ENCODE data around the gene CPNE7. TPM values are rescaled to one million over a fixed set of nuclear protein-coding genes. Genes with fewer than 3 reads are reported as not detected.

Gene CPNE7
- total and polyA plus RNA-seq, 2 of the 4 experiments (the other 2 are of a cell fraction), result 5.4 to 17.4 TPM

GRCh38 chr16:89531821-89532526, 43.6 kb upstream of the CPNE7 start:
- H3K4me1 ChIP-seq (ENCODE audit: control insufficient read depth, insufficient read depth, low read length), result no peaks in the 10 kb centered on the region
- H4K20me1 ChIP-seq (ENCODE audit: insufficient read depth, low read length), result peaks cover 19% of the 10 kb centered on the region
- peaks cover 75% of the 10 kb centered on the region for H3K36me3 ChIP-seq (ENCODE audit: control insufficient read depth, insufficient read depth, low read length)
- no peak overlapping the region for H2BK15ac ChIP-seq (ENCODE audit: low read depth, low read length)
- H2AK5ac ChIP-seq (ENCODE audit: low read depth, low read length), result no peak overlapping the region
- DNase-seq (no peak), ATAC-seq (ENCODE audit: low read depth) (no peak)
- no peaks in the 10 kb centered on the region for H3K9me3 ChIP-seq (ENCODE audit: control insufficient read depth, insufficient read depth, low read length)
- TF ChIP-seq MAFK (IDR thresholded peaks at IDR 0.05; ENCODE audit: low read depth, low read length), result no peak
- TF ChIP-seq USF2 (IDR thresholded peaks at IDR 0.05; ENCODE audit: low read depth, low read length), result no peak
- no peak for TF ChIP-seq RCOR1 (IDR thresholded peaks at IDR 0.05; ENCODE audit: insufficient replicate concordance, low read length)
- TF ChIP-seq MAZ (IDR thresholded peaks at IDR 0.05; ENCODE audit: borderline replicate concordance, low read depth, low read length), result no peak
- no peak for TF ChIP-seq ELK1 (IDR thresholded peaks at IDR 0.05; ENCODE audit: borderline replicate concordance, low read depth, low read length)
- TF ChIP-seq, protein P1, sequence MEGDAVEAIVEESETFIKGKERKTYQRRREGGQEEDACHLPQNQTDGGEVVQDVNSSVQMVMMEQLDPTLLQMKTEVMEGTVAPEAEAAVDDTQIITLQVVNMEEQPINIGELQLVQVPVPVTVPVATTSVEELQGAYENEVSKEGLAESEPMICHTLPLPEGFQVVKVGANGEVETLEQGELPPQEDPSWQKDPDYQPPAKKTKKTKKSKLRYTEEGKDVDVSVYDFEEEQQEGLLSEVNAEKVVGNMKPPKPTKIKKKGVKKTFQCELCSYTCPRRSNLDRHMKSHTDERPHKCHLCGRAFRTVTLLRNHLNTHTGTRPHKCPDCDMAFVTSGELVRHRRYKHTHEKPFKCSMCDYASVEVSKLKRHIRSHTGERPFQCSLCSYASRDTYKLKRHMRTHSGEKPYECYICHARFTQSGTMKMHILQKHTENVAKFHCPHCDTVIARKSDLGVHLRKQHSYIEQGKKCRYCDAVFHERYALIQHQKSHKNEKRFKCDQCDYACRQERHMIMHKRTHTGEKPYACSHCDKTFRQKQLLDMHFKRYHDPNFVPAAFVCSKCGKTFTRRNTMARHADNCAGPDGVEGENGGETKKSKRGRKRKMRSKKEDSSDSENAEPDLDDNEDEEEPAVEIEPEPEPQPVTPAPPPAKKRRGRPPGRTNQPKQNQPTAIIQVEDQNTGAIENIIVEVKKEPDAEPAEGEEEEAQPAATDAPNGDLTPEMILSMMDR (conservative IDR thresholded peaks at IDR 0.05; ENCODE audit: low read depth, low read length), result no peak
- TF ChIP-seq NFE2L2 (IDR thresholded peaks at IDR 0.05; ENCODE audit: low read depth, low read length), result no peak
- no peak for TF ChIP-seq BHLHE40 (IDR thresholded peaks at IDR 0.05; ENCODE audit: low read depth, low read length)
- TF ChIP-seq POLR2A (IDR thresholded peaks at IDR 0.05; ENCODE audit: low read depth, low read length), result no peak
- TF ChIP-seq CHD1 (IDR thresholded peaks at IDR 0.05; ENCODE audit: low read depth, low read length), result no peak
- no peak for TF ChIP-seq RAD21 (IDR thresholded peaks at IDR 0.05; ENCODE audit: low read length)
- no peak for TF ChIP-seq MXI1 (IDR thresholded peaks at IDR 0.05; ENCODE audit: borderline replicate concordance, low read depth, low read length)
- no peak for TF ChIP-seq SMC3 (IDR thresholded peaks at IDR 0.05; ENCODE audit: low read depth, low read length)
- TF ChIP-seq CEBPB (IDR thresholded peaks at IDR 0.05; ENCODE audit: low read depth, low read length), result no peak
- no peak overlapping the region for H2BK120ac ChIP-seq (ENCODE audit: low read depth, low read length)
- POLR2A ChIA-PET (ENCODE audit: unreplicated experiment), result no interaction called here
- intact Hi-C loops (cut with micrococcal nuclease) (no loop called here), dilution Hi-C loops (cut with HindIII; ENCODE audit: low sequenced_read_pairs, unreplicated experiment) (no loop called here), in situ Hi-C loops (cut with MboI; ENCODE audit: low sequenced_read_pairs) (no loop called here)
- H2BK5ac ChIP-seq (ENCODE audit: low read depth, low read length, poor library complexity, severe bottlenecking), result no peak overlapping the region
- no peak overlapping the region for H4K8ac ChIP-seq (ENCODE audit: low read depth in 2 of 2, low read length in 2 of 2)
- H4K91ac ChIP-seq (ENCODE audit: insufficient read depth, low read depth, low read length), result no peak overlapping the region
- H3K9ac ChIP-seq (ENCODE audit: low read depth, low read length), result no peak overlapping the region
- no peak overlapping the region for H3K14ac ChIP-seq (replicated peaks; ENCODE audit: low read depth, low read length)
- no peak overlapping the region for H2AFZ ChIP-seq (replicated peaks; ENCODE audit: low read length, poor library complexity)
- no peak overlapping the region for H2AK9ac ChIP-seq (replicated peaks; ENCODE audit: low read depth, low read length, poor library complexity)
- H3K18ac ChIP-seq (ENCODE audit: low read depth, low read length), result no peak overlapping the region
- H3K27ac ChIP-seq (ENCODE audit: insufficient read depth, low read length), result no peak overlapping the region
- peaks cover 13 to 48% of the 10 kb centered on the region in 2 experiments for H3K79me1 ChIP-seq (ENCODE audit: low read depth in 1 of 2, low read length in 2 of 2)
- no peak overlapping the region for H3K4me2 ChIP-seq (ENCODE audit: low read depth, low read length)
- H2BK20ac ChIP-seq (ENCODE audit: low read depth, low read length), result no peak overlapping the region
- no peak overlapping the region for H3K4me3 ChIP-seq (ENCODE audit: insufficient read depth, low read depth, low read length)
- no peak overlapping the region for H3K23ac ChIP-seq (ENCODE audit: low read depth, low read length)
- 100% methylated on average over 4 of the region's 31 CpGs; no CpG with 5 or more reads in 1 of the 2 experiments for WGBS, 2 experiments (ENCODE audit: extremely low coverage in 2 of 2, insufficient read length in 1 of 2)
- H3K9me1 ChIP-seq (ENCODE audit: insufficient read depth, low read length), result 0 out of 2 replicates have a peak, but pooled peaks cover 3% of the 10 kb centered on the region
- no peak overlapping the region for H3K56ac ChIP-seq (ENCODE audit: extremely low read depth, insufficient read depth, low read length)
- BruUV-seq (replicated peaks), result no TSS peak
- no peak overlapping the region for H3K4ac ChIP-seq (ENCODE audit: low read depth, low read length)
- H4K5ac ChIP-seq (ENCODE audit: low read depth, low read length), result no peak overlapping the region
- CTCF ChIA-PET, result no interaction called here
- H3K27me3 ChIP-seq (ENCODE audit: control insufficient read depth, insufficient read depth, low read length), result no peaks in the 10 kb centered on the region
